ENCODE data around the gene CFAP221.

CFAP221 gene

DNA sequence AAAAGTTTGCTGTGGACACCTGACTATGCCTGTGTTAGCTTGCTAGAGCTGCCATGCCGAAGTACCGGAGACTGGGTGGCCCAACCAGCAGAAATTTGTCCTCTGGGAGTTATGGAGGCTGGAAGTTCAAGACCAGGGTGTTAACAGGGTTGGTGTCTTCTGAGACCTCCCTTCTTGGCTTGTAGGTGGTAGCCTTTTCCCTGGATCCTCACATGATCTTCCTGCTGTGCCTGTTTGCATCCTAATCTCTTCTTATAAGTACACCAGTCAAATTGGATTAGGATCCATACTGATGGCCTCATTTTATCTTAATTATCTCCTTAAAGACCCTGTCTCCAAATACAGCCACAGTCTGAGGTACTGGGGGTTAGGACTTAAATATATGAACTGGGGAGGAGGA is 135.6 kb downstream of the CFAP221 start:
- peaks cover 22% of the 10 kb centered on the region for H3K36me3 Mint-ChIP-seq (ENCODE audit: low read depth)
- no peak overlapping the region for H3K27ac Mint-ChIP-seq
- H3K4me1 Mint-ChIP-seq = peaks cover 57% of the 10 kb centered on the region
- TF ChIP-seq, protein P1, sequence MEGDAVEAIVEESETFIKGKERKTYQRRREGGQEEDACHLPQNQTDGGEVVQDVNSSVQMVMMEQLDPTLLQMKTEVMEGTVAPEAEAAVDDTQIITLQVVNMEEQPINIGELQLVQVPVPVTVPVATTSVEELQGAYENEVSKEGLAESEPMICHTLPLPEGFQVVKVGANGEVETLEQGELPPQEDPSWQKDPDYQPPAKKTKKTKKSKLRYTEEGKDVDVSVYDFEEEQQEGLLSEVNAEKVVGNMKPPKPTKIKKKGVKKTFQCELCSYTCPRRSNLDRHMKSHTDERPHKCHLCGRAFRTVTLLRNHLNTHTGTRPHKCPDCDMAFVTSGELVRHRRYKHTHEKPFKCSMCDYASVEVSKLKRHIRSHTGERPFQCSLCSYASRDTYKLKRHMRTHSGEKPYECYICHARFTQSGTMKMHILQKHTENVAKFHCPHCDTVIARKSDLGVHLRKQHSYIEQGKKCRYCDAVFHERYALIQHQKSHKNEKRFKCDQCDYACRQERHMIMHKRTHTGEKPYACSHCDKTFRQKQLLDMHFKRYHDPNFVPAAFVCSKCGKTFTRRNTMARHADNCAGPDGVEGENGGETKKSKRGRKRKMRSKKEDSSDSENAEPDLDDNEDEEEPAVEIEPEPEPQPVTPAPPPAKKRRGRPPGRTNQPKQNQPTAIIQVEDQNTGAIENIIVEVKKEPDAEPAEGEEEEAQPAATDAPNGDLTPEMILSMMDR (IDR thresholded peaks at IDR 0.05) = no peak
- DNase-seq = no peak
- H3K4me3 Mint-ChIP-seq = peak overlapping the region; percentile 87
- no peaks in the 10 kb centered on the region for H3K27me3 Mint-ChIP-seq (ENCODE audit: low read depth, poor library complexity)
- H3K9me3 Mint-ChIP-seq = no peaks in the 10 kb centered on the region

GRCh38 chr2:119680457-119681202 is 136.4 kb downstream of the CFAP221 start:
- H3K27ac Mint-ChIP-seq = peak overlapping the region; percentile 78
- peak overlapping the region; percentile 87 for H3K4me3 Mint-ChIP-seq
- no peaks in the 10 kb centered on the region for H3K9me3 Mint-ChIP-seq
- H3K27me3 Mint-ChIP-seq (ENCODE audit: low read depth, poor library complexity) = no peaks in the 10 kb centered on the region
- DNase-seq = no peak
- peaks cover 63% of the 10 kb centered on the region for H3K4me1 Mint-ChIP-seq
- H3K36me3 Mint-ChIP-seq (ENCODE audit: low read depth) = peaks cover 22% of the 10 kb centered on the region
- TF ChIP-seq, protein P1 (IDR thresholded peaks at IDR 0.05) = no peak

DNA sequence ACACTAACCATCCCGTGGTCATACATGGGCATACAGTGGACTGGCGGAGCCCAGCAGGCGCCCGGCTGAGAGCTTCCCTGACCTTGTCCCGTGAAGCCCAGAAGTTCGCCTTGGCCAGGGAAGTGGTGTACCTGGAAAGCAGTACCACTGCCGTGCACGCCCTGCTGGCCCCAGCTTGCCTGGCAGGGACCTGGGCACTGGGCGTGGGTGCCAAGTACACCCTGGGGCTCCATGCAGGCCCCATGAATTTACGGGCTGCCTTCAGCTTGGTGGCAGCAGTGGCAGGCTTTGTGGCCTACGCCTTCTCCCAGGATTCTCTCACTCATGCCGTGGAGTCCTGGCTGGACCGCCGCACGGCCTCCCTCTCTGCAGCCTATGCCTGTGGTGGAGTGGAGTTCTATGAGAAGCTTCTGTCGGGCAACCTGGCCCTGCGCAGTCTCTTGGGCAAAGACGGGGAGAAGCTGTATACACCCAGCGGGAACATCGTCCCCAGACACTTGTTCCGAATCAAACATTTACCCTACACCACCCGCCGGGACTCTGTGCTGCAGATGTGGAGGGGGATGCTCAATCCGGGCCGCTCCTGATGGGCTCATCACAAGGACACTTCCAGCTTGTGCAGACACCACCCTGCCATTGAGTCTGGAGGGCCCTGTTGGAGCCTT is 137.1 kb downstream of the CFAP221 start:
- H3K4me3 Mint-ChIP-seq = peak overlapping the region; percentile 60
- peaks cover 22% of the 10 kb centered on the region for H3K36me3 Mint-ChIP-seq (ENCODE audit: low read depth)
- DNase-seq = no peak
- H3K27ac Mint-ChIP-seq = no peak overlapping the region
- H3K4me1 Mint-ChIP-seq = peaks cover 63% of the 10 kb centered on the region
- TF ChIP-seq, protein P1 (IDR thresholded peaks at IDR 0.05) = no peak
- H3K9me3 Mint-ChIP-seq = no peaks in the 10 kb centered on the region
- H3K27me3 Mint-ChIP-seq (ENCODE audit: low read depth, poor library complexity) = no peaks in the 10 kb centered on the region

DNA sequence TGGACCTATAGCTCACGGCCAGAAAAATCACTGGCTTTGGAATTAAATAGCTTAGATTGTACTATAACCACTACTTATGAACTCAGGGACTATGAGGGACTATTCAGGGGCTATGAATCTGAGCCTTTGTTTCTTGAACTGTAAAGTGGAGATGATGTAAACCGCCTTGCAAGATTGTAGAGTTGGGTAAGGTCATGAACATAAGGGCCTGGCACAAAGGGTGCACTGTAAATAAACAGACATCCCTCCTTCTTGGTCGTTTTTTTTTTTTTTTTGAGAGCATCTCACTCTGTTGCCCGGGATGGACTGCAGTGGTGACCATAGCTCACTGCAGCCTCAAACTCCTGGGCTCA is 137.6 kb downstream of the CFAP221 start:
- no peaks in the 10 kb centered on the region for H3K9me3 Mint-ChIP-seq
- H3K27ac Mint-ChIP-seq = no peak overlapping the region
- H3K27me3 Mint-ChIP-seq (ENCODE audit: low read depth, poor library complexity) = no peaks in the 10 kb centered on the region
- H3K4me1 Mint-ChIP-seq = peaks cover 63% of the 10 kb centered on the region
- no peak for DNase-seq
- peaks cover 27% of the 10 kb centered on the region for H3K36me3 Mint-ChIP-seq (ENCODE audit: low read depth)
- no peak overlapping the region for H3K4me3 Mint-ChIP-seq
- TF ChIP-seq, protein P1 (IDR thresholded peaks at IDR 0.05) = no peak

- TF ChIP-seq, protein P1 (IDR thresholded peaks at IDR 0.05) = no peak
- Mint-ChIP-seq H3K36me3 (ENCODE audit: low read depth) (peaks cover 33% of the 10 kb centered on the region), H3K4me1 (peaks cover 63% of the 10 kb centered on the region), H3K27me3 (ENCODE audit: low read depth, poor library complexity) (no peaks in the 10 kb centered on the region), H3K9me3 (no peaks in the 10 kb centered on the region), H3K27ac (no peak overlapping the region), H3K4me3 (peak overlapping the region; percentile 17)
- DNase-seq = no peak
These were observed 138.3 kb downstream of the CFAP221 start for GRCh38 chr2:119682578-119682977.
